Measurements from ENCODE around the gene EXOSC1. TPM values are rescaled to one million over a fixed set of nuclear protein-coding genes. Genes with fewer than 3 reads are reported as not detected.

EXOSC1 gene
- total and polyA plus RNA-seq, 2 of the 13 experiments (the other 11 are each of a cell fraction or from before 2014, with no cell fraction given), result 36.3 to 39.9 TPM

DNA sequence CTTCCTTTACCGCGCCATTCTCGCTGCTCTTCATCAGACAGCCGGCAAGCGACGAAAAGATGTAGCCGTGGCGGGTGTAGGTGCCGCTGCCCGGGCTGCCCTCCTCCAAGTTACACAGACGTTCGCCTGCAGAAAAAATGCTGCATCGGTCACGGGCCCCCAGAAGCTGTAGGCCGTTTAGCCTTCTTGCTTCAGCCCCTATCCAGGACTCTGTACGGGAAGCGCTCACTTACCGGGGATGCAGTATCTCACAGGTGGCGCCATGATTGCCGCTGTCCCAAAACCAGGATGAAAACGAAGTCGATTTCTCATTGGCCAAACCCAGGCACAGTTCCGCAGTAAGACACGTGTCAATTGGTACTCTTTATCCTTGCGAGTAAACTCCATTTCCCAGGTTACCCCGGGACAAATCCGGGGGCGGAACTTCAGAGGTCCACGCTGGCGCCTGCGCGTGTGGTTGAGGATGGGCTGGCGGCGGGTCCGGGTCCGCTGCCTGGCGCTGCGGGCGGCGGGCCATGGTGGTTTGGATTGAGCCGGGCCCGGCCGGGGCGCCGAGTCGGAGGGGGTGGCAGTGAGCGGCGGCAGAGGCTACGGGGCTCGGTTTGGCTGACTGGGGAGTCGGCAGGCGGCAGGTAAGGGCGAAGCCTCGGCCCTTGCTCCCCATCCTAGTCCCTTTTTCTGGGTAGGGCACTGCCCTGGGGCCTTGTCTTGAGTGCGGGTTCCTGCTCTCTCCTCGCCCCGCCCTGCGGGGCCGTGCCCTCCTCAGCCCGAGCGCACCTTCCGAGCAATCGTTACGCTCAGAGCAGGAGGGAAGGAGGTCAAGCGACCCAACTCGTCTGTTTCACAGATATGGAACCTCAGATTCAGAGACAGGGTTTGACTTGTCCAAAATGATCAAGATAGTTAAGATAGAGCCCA, at the start of gene EXOSC1, which contains the start of gene ZDHHC16 (continued):
- TF ChIP-seq, protein P1, sequence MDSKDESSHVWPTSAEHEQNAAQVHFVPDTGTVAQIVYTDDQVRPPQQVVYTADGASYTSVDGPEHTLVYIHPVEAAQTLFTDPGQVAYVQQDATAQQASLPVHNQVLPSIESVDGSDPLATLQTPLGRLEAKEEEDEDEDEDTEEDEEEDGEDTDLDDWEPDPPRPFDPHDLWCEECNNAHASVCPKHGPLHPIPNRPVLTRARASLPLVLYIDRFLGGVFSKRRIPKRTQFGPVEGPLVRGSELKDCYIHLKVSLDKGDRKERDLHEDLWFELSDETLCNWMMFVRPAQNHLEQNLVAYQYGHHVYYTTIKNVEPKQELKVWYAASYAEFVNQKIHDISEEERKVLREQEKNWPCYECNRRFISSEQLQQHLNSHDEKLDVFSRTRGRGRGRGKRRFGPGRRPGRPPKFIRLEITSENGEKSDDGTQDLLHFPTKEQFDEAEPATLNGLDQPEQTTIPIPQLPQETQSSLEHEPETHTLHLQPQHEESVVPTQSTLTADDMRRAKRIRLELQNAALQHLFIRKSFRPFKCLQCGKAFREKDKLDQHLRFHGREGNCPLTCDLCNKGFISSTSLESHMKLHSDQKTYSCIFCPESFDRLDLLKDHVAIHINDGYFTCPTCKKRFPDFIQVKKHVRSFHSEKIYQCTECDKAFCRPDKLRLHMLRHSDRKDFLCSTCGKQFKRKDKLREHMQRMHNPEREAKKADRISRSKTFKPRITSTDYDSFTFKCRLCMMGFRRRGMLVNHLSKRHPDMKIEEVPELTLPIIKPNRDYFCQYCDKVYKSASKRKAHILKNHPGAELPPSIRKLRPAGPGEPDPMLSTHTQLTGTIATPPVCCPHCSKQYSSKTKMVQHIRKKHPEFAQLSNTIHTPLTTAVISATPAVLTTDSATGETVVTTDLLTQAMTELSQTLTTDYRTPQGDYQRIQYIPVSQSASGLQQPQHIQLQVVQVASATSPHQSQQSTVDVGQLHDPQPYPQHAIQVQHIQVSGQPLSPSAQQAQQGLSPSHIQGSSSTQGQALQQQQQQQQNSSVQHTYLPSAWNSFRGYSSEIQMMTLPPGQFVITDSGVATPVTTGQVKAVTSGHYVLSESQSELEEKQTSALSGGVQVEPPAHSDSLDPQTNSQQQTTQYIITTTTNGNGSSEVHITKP (CRISPR knock-in tag; IDR thresholded peaks at IDR 0.05; ENCODE audit: low read depth), result peak; percentile 28; the same call in 1 of the 2 replicates
- TF ChIP-seq ZKSCAN8 (CRISPR knock-in tag; IDR thresholded peaks at IDR 0.05; ENCODE audit: borderline replicate concordance), result no peak; the same call in 1 of the 2 replicates
- TF ChIP-seq KLF12 (CRISPR knock-in tag; IDR thresholded peaks at IDR 0.05; ENCODE audit: borderline replicate concordance), result 0 out of 2 replicates have a peak, but pooled peaks have one; percentile 77
- no peak for TF ChIP-seq ATM (IDR thresholded peaks at IDR 0.05; ENCODE audit: borderline replicate concordance)
- TF ChIP-seq POLR2A (IDR thresholded peaks at IDR 0.05; ENCODE audit: insufficient read depth in 1 of 2, low read depth in 2 of 2, low read length in 2 of 2), result peak; percentile 73 to 84
- no peak for TF ChIP-seq ZNF138 (CRISPR knock-in tag; IDR thresholded peaks at IDR 0.05; ENCODE audit: low read depth)
- TF ChIP-seq, protein P2, sequence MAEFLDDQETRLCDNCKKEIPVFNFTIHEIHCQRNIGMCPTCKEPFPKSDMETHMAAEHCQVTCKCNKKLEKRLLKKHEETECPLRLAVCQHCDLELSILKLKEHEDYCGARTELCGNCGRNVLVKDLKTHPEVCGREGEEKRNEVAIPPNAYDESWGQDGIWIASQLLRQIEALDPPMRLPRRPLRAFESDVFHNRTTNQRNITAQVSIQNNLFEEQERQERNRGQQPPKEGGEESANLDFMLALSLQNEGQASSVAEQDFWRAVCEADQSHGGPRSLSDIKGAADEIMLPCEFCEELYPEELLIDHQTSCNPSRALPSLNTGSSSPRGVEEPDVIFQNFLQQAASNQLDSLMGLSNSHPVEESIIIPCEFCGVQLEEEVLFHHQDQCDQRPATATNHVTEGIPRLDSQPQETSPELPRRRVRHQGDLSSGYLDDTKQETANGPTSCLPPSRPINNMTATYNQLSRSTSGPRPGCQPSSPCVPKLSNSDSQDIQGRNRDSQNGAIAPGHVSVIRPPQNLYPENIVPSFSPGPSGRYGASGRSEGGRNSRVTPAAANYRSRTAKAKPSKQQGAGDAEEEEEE (CRISPR knock-in tag; IDR thresholded peaks at IDR 0.05; ENCODE audit: borderline replicate concordance), result no peak
- no peak; the same call in 1 of the 2 replicates for TF ChIP-seq MXD4 (CRISPR knock-in tag; IDR thresholded peaks at IDR 0.05)
- TF ChIP-seq SRSF9 (IDR thresholded peaks at IDR 0.05; ENCODE audit: borderline replicate concordance, insufficient read depth, low read depth, low read length, poor library complexity, severe bottlenecking), result no peak
- TF ChIP-seq ZNF570 (CRISPR knock-in tag; IDR thresholded peaks at IDR 0.05; ENCODE audit: borderline replicate concordance), result no peak
- no peak for TF ChIP-seq HNRNPH1 (optimal IDR thresholded peaks at IDR 0.05; ENCODE audit: low read depth, low read length)
- TF ChIP-seq ZNF589 (CRISPR knock-in tag; conservative IDR thresholded peaks at IDR 0.05), result no peak
- TF ChIP-seq ZNF446 (CRISPR knock-in tag; IDR thresholded peaks at IDR 0.05), result no peak
- no peak for TF ChIP-seq HHEX (CRISPR knock-in tag; IDR thresholded peaks at IDR 0.05)
- peak; percentile 54; the same call in 1 of the 2 replicates for TF ChIP-seq ISL2 (CRISPR knock-in tag; IDR thresholded peaks at IDR 0.05)
- TF ChIP-seq, protein P3, sequence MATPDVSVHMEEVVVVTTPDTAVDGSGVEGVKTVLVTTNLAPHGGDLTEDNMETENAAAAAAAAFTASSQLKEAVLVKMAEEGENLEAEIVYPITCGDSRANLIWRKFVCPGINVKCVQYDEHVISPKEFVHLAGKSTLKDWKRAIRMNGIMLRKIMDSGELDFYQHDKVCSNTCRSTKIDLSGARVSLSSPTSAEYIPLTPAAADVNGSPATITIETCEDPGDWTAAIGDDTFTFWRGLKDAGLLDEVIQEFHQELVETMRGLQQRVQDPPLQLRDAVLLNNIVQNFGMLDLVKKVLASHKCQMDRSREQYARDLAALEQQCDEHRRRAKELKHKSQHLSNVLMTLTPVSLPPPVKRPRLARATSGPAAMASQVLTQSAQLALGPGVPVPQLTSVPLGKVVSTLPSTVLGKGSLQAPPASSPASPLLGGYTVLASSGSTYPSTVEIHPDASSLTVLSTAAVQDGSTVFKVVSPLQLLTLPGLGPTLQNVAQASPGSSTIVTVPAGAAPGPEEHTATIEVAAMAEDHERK (CRISPR knock-in tag; IDR thresholded peaks at IDR 0.05; ENCODE audit: low read depth), result peak; percentile 65; the same call in 1 of the 2 replicates
- TF ChIP-seq NR3C1 (CRISPR knock-in tag; IDR thresholded peaks at IDR 0.05), result no peak
- TF ChIP-seq, protein P4, sequence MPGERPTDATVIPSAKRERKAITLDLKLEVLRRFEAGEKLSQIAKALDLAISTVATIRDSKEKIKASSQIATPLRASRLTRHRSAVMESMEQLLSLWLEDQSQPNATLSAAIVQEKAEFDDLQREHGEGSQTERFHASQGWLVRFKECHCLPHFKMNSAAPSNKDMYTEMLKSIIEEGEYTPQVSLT (CRISPR knock-in tag; IDR thresholded peaks at IDR 0.05; ENCODE audit: borderline replicate concordance, low read depth), result no peak
- TF ChIP-seq MEF2D (CRISPR knock-in tag; IDR thresholded peaks at IDR 0.05), result peak; percentile 57
- TF ChIP-seq RAD21 (CRISPR knock-in tag; IDR thresholded peaks at IDR 0.05), result peak; percentile 3; the same call in 1 of the 2 replicates

Data from HepG2 (cell line).